Measurements from ENCODE around the gene IFNA16. TPM values are rescaled to one million over a fixed set of nuclear protein-coding genes. Genes with fewer than 3 reads are reported as not detected.
"Not testable (repeated sequence)": the region's sequence is repeated elsewhere in the genome, so short reads cannot be mapped to it uniquely, and the experiment has no call there.

Gene IFNA16
- total RNA-seq, 2 experiments from 2014 or later: not detected

- CTCF ChIA-PET: no interaction called here
Measured at GRCh38 chr9:21228122-21228521, 11.0 kb upstream of the IFNA16 start, which contains the start of gene IFNA17. Gene IFNA17, minus strand, starts transcription at chr9:21228222. Its CDS starts 49 bp downstream, at chr9:21228173.

GRCh38 chr9:21213411-21214326 is 3.4 kb downstream of the IFNA16 start:
- H3K9me3 Mint-ChIP-seq; H3K27ac Mint-ChIP-seq; H3K36me3 Mint-ChIP-seq (ENCODE audit: low read depth); DNase-seq; H3K4me1 Mint-ChIP-seq; POLR2A ChIA-PET: not testable (repeated sequence)
- CTCF ChIA-PET: interaction anchor here (0.7 to 2.2 kb wide), 7 partner anchors 10 to 182 kb away, joined by 3 to 10 read pairs (median 4); no protein-coding TSS in a partner anchor
- Mint-ChIP-seq H3K27me3 (peaks cover 21% of the 10 kb centered on the region), H3K4me3 (peak overlapping the region; percentile 17)

More at GRCh38 chr9:21228122-21228521, 11.0 kb upstream of the IFNA16 start, which contains the start of gene IFNA17:
- no peaks in the 10 kb centered on the region for H3K4me1 Mint-ChIP-seq
- no peak within 1 kb of the TSS for H3K27ac Mint-ChIP-seq
- H3K27me3 Mint-ChIP-seq: peaks cover 5% of the 10 kb centered on the region
- POLR2A ChIA-PET: no interaction called here
- H3K9me3 Mint-ChIP-seq: no peaks in the 10 kb centered on the region
- DNase-seq: no peak
- no peaks in the 10 kb centered on the region for H3K36me3 Mint-ChIP-seq (ENCODE audit: low read depth)
- no peak within 1 kb of the TSS for H3K4me3 Mint-ChIP-seq

- DNase-seq; H3K36me3 Mint-ChIP-seq (ENCODE audit: low read depth); H3K4me1 Mint-ChIP-seq; POLR2A ChIA-PET; H3K4me3 Mint-ChIP-seq; H3K27ac Mint-ChIP-seq; H3K9me3 Mint-ChIP-seq: not testable (repeated sequence)
- H3K27me3 Mint-ChIP-seq: peaks cover 18% of the 10 kb centered on the region
- CTCF ChIA-PET: interaction anchor here (1.1 to 2.2 kb wide), 3 partner anchors 9 to 29 kb away, joined by 4 to 10 read pairs (median 6); no protein-coding TSS in a partner anchor
Measured at GRCh38 chr9:21212160-21212559, 5.0 kb downstream of the IFNA16 start.

- not testable (repeated sequence) for H3K9me3 Mint-ChIP-seq
- CTCF ChIA-PET: interaction anchor here (0.6 to 1.6 kb wide), 2 partner anchors 15 to 236 kb away, joined by 3 to 6 read pairs; no protein-coding TSS in a partner anchor
Measured at GRCh38 chr9:21210782-21211181, 6.3 kb downstream of the IFNA16 start.

GRCh38 chr9:21210311-21210710 is 6.8 kb downstream of the IFNA16 start:
- Mint-ChIP-seq H3K27me3 (peaks cover 21% of the 10 kb centered on the region), H3K4me3 (no peak overlapping the region), H3K9me3 (no peaks in the 10 kb centered on the region), H3K27ac (no peak overlapping the region), H3K36me3 (ENCODE audit: low read depth) (no peaks in the 10 kb centered on the region), H3K4me1 (peaks cover 6% of the 10 kb centered on the region)
- ChIA-PET POLR2A (no interaction called here), CTCF (interaction anchor here (0.6 to 1.6 kb wide), 2 partner anchors 15 to 237 kb away, joined by 3 to 6 read pairs; no protein-coding TSS in a partner anchor)
- DNase-seq: no peak

More at GRCh38 chr9:21210782-21211181, 6.3 kb downstream of the IFNA16 start:
- H3K36me3 Mint-ChIP-seq (ENCODE audit: low read depth); DNase-seq; H3K4me3 Mint-ChIP-seq; H3K27ac Mint-ChIP-seq; H3K4me1 Mint-ChIP-seq; POLR2A ChIA-PET: not testable (repeated sequence)
- H3K27me3 Mint-ChIP-seq: peaks cover 20% of the 10 kb centered on the region

- DNase-seq; H3K36me3 Mint-ChIP-seq (ENCODE audit: low read depth); H3K9me3 Mint-ChIP-seq; H3K4me3 Mint-ChIP-seq; POLR2A ChIA-PET; H3K27ac Mint-ChIP-seq; H3K4me1 Mint-ChIP-seq: not testable (repeated sequence)
- CTCF ChIA-PET: interaction anchor here (0.5 to 0.9 kb wide), 2 partner anchors 12 to 112 kb away, joined by 4 read pairs; no protein-coding TSS in a partner anchor
- peaks cover 27% of the 10 kb centered on the region for H3K27me3 Mint-ChIP-seq
Measured at GRCh38 chr9:21207043-21207442, 10.1 kb downstream of the IFNA16 start, which contains the start of gene IFNA10. Gene IFNA10, minus strand, starts transcription at chr9:21207143. Its CDS starts 46 bp downstream, at chr9:21207097.

GRCh38 chr9:21205204-21205603 is 11.9 kb downstream of the IFNA16 start:
- no peak for DNase-seq
- no peak overlapping the region for H3K4me3 Mint-ChIP-seq

GRCh38 chr9:21202105-21202504 is 15.0 kb downstream of the IFNA16 start, which contains the start of gene IFNA7:
Gene IFNA7, minus strand, starts transcription at chr9:21202205. Its CDS starts 40 bp downstream, at chr9:21202165.
- H3K4me1 Mint-ChIP-seq; H3K4me3 Mint-ChIP-seq; CTCF ChIA-PET; POLR2A ChIA-PET; H3K9me3 Mint-ChIP-seq; H3K36me3 Mint-ChIP-seq (ENCODE audit: low read depth); DNase-seq; H3K27ac Mint-ChIP-seq: not testable (repeated sequence)
- H3K27me3 Mint-ChIP-seq: peaks cover 49% of the 10 kb centered on the region

More at GRCh38 chr9:21205204-21205603, 11.9 kb downstream of the IFNA16 start:
- POLR2A ChIA-PET: no interaction called here
- no peak overlapping the region for H3K27ac Mint-ChIP-seq
- H3K36me3 Mint-ChIP-seq (ENCODE audit: low read depth): no peaks in the 10 kb centered on the region
- CTCF ChIA-PET: no interaction called here
- no peaks in the 10 kb centered on the region for H3K9me3 Mint-ChIP-seq
- H3K4me1 Mint-ChIP-seq: peaks cover 4% of the 10 kb centered on the region
- H3K27me3 Mint-ChIP-seq: peaks cover 40% of the 10 kb centered on the region

- H3K4me3 Mint-ChIP-seq, POLR2A ChIA-PET: not testable (repeated sequence)
Measured at GRCh38 chr9:21194867-21195776, 22.0 kb downstream of the IFNA16 start.

GRCh38 chr9:21187487-21187886 is 29.6 kb downstream of the IFNA16 start, which contains the start of gene IFNA4:
Gene IFNA4, minus strand, starts transcription at chr9:21187587. Its CDS starts 56 bp downstream, at chr9:21187531.
- peaks cover 20% of the 10 kb centered on the region for H3K27me3 Mint-ChIP-seq
- POLR2A ChIA-PET; H3K9me3 Mint-ChIP-seq; DNase-seq; H3K4me1 Mint-ChIP-seq; H3K36me3 Mint-ChIP-seq (ENCODE audit: low read depth); H3K4me3 Mint-ChIP-seq; H3K27ac Mint-ChIP-seq; CTCF ChIA-PET: not testable (repeated sequence)

More at GRCh38 chr9:21194867-21195776, 22.0 kb downstream of the IFNA16 start:
- CTCF ChIA-PET: interaction anchor here (0.7 to 2.5 kb wide), 19 partner anchors 9 to 270 kb away, joined by 3 to 21 read pairs (median 4); partner anchors contain the start of gene IFNA10
- not testable (repeated sequence) for H3K9me3 Mint-ChIP-seq; H3K36me3 Mint-ChIP-seq (ENCODE audit: low read depth); H3K4me1 Mint-ChIP-seq; H3K27ac Mint-ChIP-seq
- H3K27me3 Mint-ChIP-seq: peaks cover 29% of the 10 kb centered on the region
- peak; percentile 43 for DNase-seq

- H3K9me3 Mint-ChIP-seq; H3K4me1 Mint-ChIP-seq; POLR2A ChIA-PET; H3K4me3 Mint-ChIP-seq; H3K36me3 Mint-ChIP-seq (ENCODE audit: low read depth); H3K27ac Mint-ChIP-seq: not testable (repeated sequence)
- CTCF ChIA-PET: interaction anchor here (0.6 to 3.8 kb wide), 23 partner anchors 9 to 605 kb away, joined by 3 to 21 read pairs (median 4); partner anchors contain the start of gene IFNA21
- H3K27me3 Mint-ChIP-seq: peaks cover 18% of the 10 kb centered on the region
- DNase-seq: peak; percentile 37
Measured at GRCh38 chr9:21182810-21183736, 34.0 kb downstream of the IFNA16 start.

All from activated CD4-positive, alpha-beta memory T cell treated with anti-CD3 and anti-CD28 coated beads, Interleukin-2, amount 10 ng/mL, durations not matched to agents 7 days and 5 days (primary cell).